IMR-90 (cell line): Measurements from ENCODE around the gene RB1. TPM values are rescaled to one million over a fixed set of nuclear protein-coding genes. Genes with fewer than 3 reads are reported as not detected.
A peak's percentile ranks its signal among the peaks of the same experiment; 100 is the strongest.

ENCODE experiments used
- ATAC-seq: fragments of 200-7000 bp; cut with Tn5 transposase; 2 replicates; pipeline ENCODE4 v1.9.1; 2020; ENCODE audit warnings: low read depth, mild to moderate bottlenecking, moderate library complexity
- BruUV-seq: library from RNA; stranded (reverse); fragments of 400-500 nt; replicated peaks from 2 replicates; lab custom pipeline; 2021; lab: Mats Ljungman, UMichigan
- CTCF ChIA-PET: fragments of 300-600 bp; formaldehyde crosslinking; extraction: SDS; loops from one replicate; lab custom pipeline; 2021; ENCODE audit warnings: antibody characterized with exemption; lab: Yijun Ruan, JAX
- POLR2A ChIA-PET: fragments of 300-600 bp; sonication (Branson Sonifier 250); formaldehyde crosslinking; loops from one replicate; lab custom pipeline; 2022; ENCODE audit warnings: antibody characterized with exemption; ENCODE audit not compliant: unreplicated experiment; lab: Charles Lee
- DNase-seq: peaks from one replicate; pipeline ENCODE4 v3.0.0; 2013
- H2AFZ ChIP-seq: replicated peaks from 2 replicates; pipeline ENCODE3; 2013; ENCODE audit warnings: low read length, mild to moderate bottlenecking; ENCODE audit not compliant: poor library complexity
- H2AK5ac ChIP-seq: 2 replicates; pipeline ENCODE4 v1.6.1; 2013; ENCODE audit warnings: low read depth, low read length, inconsistent platforms
- H2AK9ac ChIP-seq: replicated peaks from 2 replicates; pipeline ENCODE3; 2013; ENCODE audit warnings: mild to moderate bottlenecking, low read depth, low read length, moderate library complexity; ENCODE audit not compliant: poor library complexity
- H2BK120ac ChIP-seq: 2 replicates; pipeline ENCODE4 v1.6.1; 2013; ENCODE audit warnings: low read depth, low read length, inconsistent platforms
- H2BK15ac ChIP-seq: 3 replicates; pipeline ENCODE4 v1.6.1; 2013; ENCODE audit warnings: low read depth, low read length, inconsistent platforms
- H2BK20ac ChIP-seq: 2 replicates; pipeline ENCODE4 v1.6.1; 2013; ENCODE audit warnings: low read depth, mild to moderate bottlenecking, inconsistent platforms, low read length, moderate library complexity
- H2BK5ac ChIP-seq: 2 replicates; pipeline ENCODE4 v1.6.1; 2013; ENCODE audit warnings: mild to moderate bottlenecking, low read depth, low read length, inconsistent platforms; ENCODE audit not compliant: poor library complexity, severe bottlenecking
- H3K14ac ChIP-seq: replicated peaks from 2 replicates; pipeline ENCODE4 v1.6.1; 2013; ENCODE audit warnings: low read depth, low read length, inconsistent platforms
- H3K18ac ChIP-seq: 2 replicates; pipeline ENCODE4 v1.6.1; 2013; ENCODE audit warnings: low read depth, low read length, control low read depth
- H3K23ac ChIP-seq: 2 replicates; pipeline ENCODE4 v1.6.1; 2013; ENCODE audit warnings: low read depth, low read length, inconsistent platforms
- H3K27ac ChIP-seq: 2 replicates; pipeline ENCODE4 v1.5.1; 2013; ENCODE audit warnings: mild to moderate bottlenecking, control low read depth, low read length; ENCODE audit not compliant: insufficient read depth
- H3K27me3 ChIP-seq: 2 replicates; pipeline ENCODE4 v1.6.1; 2013; ENCODE audit warnings: low read length; ENCODE audit not compliant: control insufficient read depth, insufficient read depth
- H3K36me3 ChIP-seq: 2 replicates; pipeline ENCODE4 v1.6.1; 2013; ENCODE audit warnings: low read length, mixed read lengths; ENCODE audit not compliant: control insufficient read depth, insufficient read depth
- H3K4ac ChIP-seq: 2 replicates; pipeline ENCODE4 v1.6.1; 2013; ENCODE audit warnings: low read depth, low read length, inconsistent platforms
- H3K4me1 ChIP-seq: 2 replicates; pipeline ENCODE4 v1.6.1; 2013; ENCODE audit warnings: low read length, mixed read lengths; ENCODE audit not compliant: control insufficient read depth, insufficient read depth
- H3K4me2 ChIP-seq: 2 replicates; pipeline ENCODE4 v1.6.1; 2013; ENCODE audit warnings: low read depth, mild to moderate bottlenecking, control low read depth, low read length, moderate library complexity
- H3K4me3 ChIP-seq: 2 replicates; pipeline ENCODE4 v1.5.1; 2013; ENCODE audit warnings: low read depth, mild to moderate bottlenecking, control low read depth, low read length, moderate library complexity; ENCODE audit not compliant: insufficient read depth
- H3K56ac ChIP-seq: 2 replicates; pipeline ENCODE4 v1.6.1; 2013; ENCODE audit warnings: low read length, inconsistent platforms; ENCODE audit not compliant: insufficient read depth; ENCODE audit errors: extremely low read depth
- H3K79me1 ChIP-seq, 2 experiments: 2 replicates each; pipeline ENCODE4 v1.6.1; 2013; ENCODE audit warnings: low read length in 2 of 2, inconsistent platforms in 1 of 2, low read depth in 1 of 2
- H3K9ac ChIP-seq: 2 replicates; pipeline ENCODE4 v1.6.1; 2013; ENCODE audit warnings: low read depth, low read length, control low read depth
- H3K9me1 ChIP-seq: 2 replicates; pipeline ENCODE4 v1.6.1; 2013; ENCODE audit warnings: low read length, inconsistent platforms; ENCODE audit not compliant: insufficient read depth
- H3K9me3 ChIP-seq: 2 replicates; pipeline ENCODE4 v1.6.1; 2013; ENCODE audit warnings: low read length; ENCODE audit not compliant: control insufficient read depth, insufficient read depth
- H4K20me1 ChIP-seq: 2 replicates; pipeline ENCODE4 v1.6.1; 2013; ENCODE audit warnings: low read length, inconsistent platforms; ENCODE audit not compliant: insufficient read depth
- H4K5ac ChIP-seq: 2 replicates; pipeline ENCODE4 v1.6.1; 2013; ENCODE audit warnings: mild to moderate bottlenecking, low read depth, low read length, control low read depth
- H4K8ac ChIP-seq, 2 experiments: 2 replicates each; pipeline ENCODE4 v1.6.1; 2013; ENCODE audit warnings: low read depth in 2 of 2, low read length in 2 of 2, control low read depth in 1 of 2, inconsistent platforms in 1 of 2
- H4K91ac ChIP-seq: 2 replicates; pipeline ENCODE4 v1.6.1; 2013; ENCODE audit warnings: low read depth, low read length, inconsistent platforms; ENCODE audit not compliant: insufficient read depth
- MXI1 ChIP-seq: IDR thresholded peaks from 2 replicates; pipeline ENCODE4 v1.6.1; 2012; ENCODE audit warnings: low read depth, mild to moderate bottlenecking, low read length, moderate library complexity, borderline replicate concordance
- WGBS, 2 experiments: methylation state at CpG; one replicate each; pipeline versions ENCODE4 v1.1.5 to v1.1.7; 2013; ENCODE audit warnings: missing lambda C conversion rate in 2 of 2; ENCODE audit not compliant: insufficient read length in 1 of 2; ENCODE audit errors: extremely low coverage in 2 of 2; 5-methylcytosine and 5-hydroxymethylcytosine counted together
- dilution Hi-C: fragments of 300-500 bp; cut with HindIII; formaldehyde crosslinking; loops from one replicate; pipeline ENCODE4 v1.14.3; 2018; ENCODE audit warnings: low sequenced_read_pairs; ENCODE audit not compliant: unreplicated experiment
- in situ Hi-C: fragments of 300-500 bp; cut with MboI; formaldehyde crosslinking; loops from 3 replicates; pipeline ENCODE4 v1.14.3; 2019; ENCODE audit warnings: low sequenced_read_pairs, inconsistent platforms, mixed read lengths
- intact Hi-C: fragments of 100-400 bp; cut with micrococcal nuclease; formaldehyde crosslinking; loops from 2 replicates; pipeline ENCODE4 v1.10.0; 2022
- polyA plus RNA-seq, 3 experiments: library from polyadenylated mRNA; depleted of rRNA; stranded (reverse); fragments of >200 nt; gene quantifications; 2 replicates each; pipeline ENCODE4 v1.2.3, GENCODE V29; 2012; ENCODE audit warnings: low replicate concordance in 1 of 3
- total RNA-seq: library from RNA; depleted of rRNA; stranded (reverse); fragments of >200 nt; gene quantifications from 2 replicates; pipeline ENCODE4 v1.2.3, GENCODE V29; 2012

Gene RB1
- total and polyA plus RNA-seq, 2 of the 4 experiments (the other 2 are of a cell fraction), result 11.4 to 15.4 TPM

GRCh38 chr13:48393030-48393697 lies 89.6 kb downstream of the RB1 start:
- no peak for TF ChIP-seq MXI1
- ATAC-seq, result peak; percentile 44

More at GRCh38 chr13:48393030-48393697, 89.6 kb downstream of the RB1 start:
- Histone ChIP-seq H3K27me3 (no peaks in the 10 kb centered on the region), H3K9ac (no peak overlapping the region), H3K56ac (no peak overlapping the region), H2BK5ac (no peak overlapping the region), H4K91ac (no peak overlapping the region), H3K18ac (no peak overlapping the region), H3K9me1 (no peaks in the 10 kb centered on the region), H3K4me2 (no peak overlapping the region), H2AK5ac (no peak overlapping the region), H3K27ac (no peak overlapping the region), H3K4me3 (no peak overlapping the region), H2BK15ac (no peak overlapping the region), H2AFZ (no peak overlapping the region), H4K20me1 (no peaks in the 10 kb centered on the region), H4K5ac (no peak overlapping the region), H3K4me1 (peaks cover 1% of the 10 kb centered on the region; the same call in 1 of the 2 replicates), H2BK120ac (no peak overlapping the region), H3K23ac (no peak overlapping the region), H3K79me1 (peaks cover 0 to 9% of the 10 kb centered on the region in 2 experiments; a peak in 2 of 4 replicates), H3K36me3 (peaks cover 4% of the 10 kb centered on the region; the same call in 1 of the 2 replicates), H3K9me3 (peaks cover 2% of the 10 kb centered on the region; the same call in 1 of the 2 replicates), H2AK9ac (no peak overlapping the region), H4K8ac (no peak overlapping the region), H2BK20ac (no peak overlapping the region), H3K14ac (no peak overlapping the region), H3K4ac (no peak overlapping the region)
- BruUV-seq, result no TSS peak
- POLR2A ChIA-PET, result no interaction called here
- no peak for DNase-seq
- in situ Hi-C loops, result no loop called here
- WGBS, 2 experiments, result no CpG with 5 or more reads among the region's 3 CpGs
- CTCF ChIA-PET, result interaction anchor here (0.7 kb wide), 1 partner anchor 11 kb away, joined by 3 read pairs; no protein-coding TSS in a partner anchor
- intact Hi-C loops, result no loop called here
- dilution Hi-C loops, result no loop called here
